Parathyroid adenoma (tissue), 2 donors: ENCODE measurements around the gene REEP1.

ENCODE experiments used
- H2AFZ ChIP-seq: fragments of 300-600 bp; sonication (generic); one replicate; pipeline ENCODE4 v1.7.0; 2017; ENCODE audit warnings: antibody characterized with exemption, mild to moderate bottlenecking
- H3K27ac ChIP-seq: fragments of 300-600 bp; sonication (generic); one replicate; pipeline ENCODE4 v1.7.0; 2017
- H3K27me3 ChIP-seq: fragments of 300-600 bp; sonication (generic); one replicate; pipeline ENCODE4 v1.7.0; 2017; ENCODE audit warnings: low read length; ENCODE audit not compliant: control insufficient read depth, insufficient read depth
- H3K36me3 ChIP-seq: fragments of 300-600 bp; sonication (generic); one replicate; pipeline ENCODE4 v1.7.0; 2017; ENCODE audit warnings: low read length; ENCODE audit not compliant: control insufficient read depth, insufficient read depth
- H3K4me1 ChIP-seq: fragments of 300-600 bp; sonication (generic); one replicate; pipeline ENCODE4 v1.7.0; 2017; ENCODE audit warnings: control low read depth
- H3K4me2 ChIP-seq: fragments of 300-600 bp; sonication (generic); one replicate; pipeline ENCODE4 v1.7.0; 2017; ENCODE audit warnings: low read length
- H3K4me3 ChIP-seq: fragments of 300-600 bp; sonication (generic); one replicate; pipeline ENCODE4 v1.7.0; 2017; ENCODE audit warnings: low read depth, low read length
- H3K79me2 ChIP-seq: fragments of 300-600 bp; sonication (generic); one replicate; pipeline ENCODE4 v1.7.0; 2017; ENCODE audit warnings: control low read depth
- H3K9ac ChIP-seq: fragments of 300-600 bp; sonication (generic); one replicate; pipeline ENCODE4 v1.7.0; 2017; ENCODE audit warnings: mild to moderate bottlenecking
- H3K9me3 ChIP-seq: fragments of 300-600 bp; sonication (generic); one replicate; pipeline ENCODE4 v1.7.0; 2017; ENCODE audit warnings: low read length; ENCODE audit not compliant: control insufficient read depth
- CTCF ChIP-seq: fragments of 300-600 bp; sonication (generic); IDR thresholded peaks from one replicate; pipeline ENCODE4 v1.7.0; 2017; ENCODE audit warnings: antibody characterized with exemption, mild to moderate bottlenecking
- donor health status: primary hyperparathyroidism.

REEP1 gene

DNA sequence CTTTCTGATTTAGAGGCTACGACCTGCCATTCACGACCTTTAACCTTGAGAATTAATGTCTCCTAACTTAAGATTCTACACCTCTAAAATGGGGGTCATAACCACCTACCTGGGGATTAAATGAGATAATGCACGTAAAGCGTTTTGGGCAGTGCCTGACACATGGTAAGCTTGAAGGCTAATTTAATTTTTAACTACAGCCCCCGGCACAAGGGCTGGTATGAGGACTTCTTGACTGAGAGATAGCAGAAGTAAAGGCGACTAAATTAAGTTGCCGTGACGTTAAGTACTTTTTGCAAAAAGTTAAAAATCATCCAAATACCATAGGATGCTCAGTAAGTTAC, 137.6 kb downstream of the REEP1 start:
- H3K4me3 ChIP-seq: peak overlapping the region; percentile 98
- no peaks in the 10 kb centered on the region for H3K36me3 ChIP-seq
- TF ChIP-seq CTCF: no peak
- H3K27me3 ChIP-seq: no peaks in the 10 kb centered on the region
- peak overlapping the region; percentile 98 for H2AFZ ChIP-seq
- H3K9ac ChIP-seq: peak overlapping the region; percentile 49
- H3K4me2 ChIP-seq: peak overlapping the region; percentile 96
- peaks cover 3% of the 10 kb centered on the region for H3K79me2 ChIP-seq
- H3K27ac ChIP-seq: peak overlapping the region; percentile 74
- H3K4me1 ChIP-seq: no peaks in the 10 kb centered on the region
- no peaks in the 10 kb centered on the region for H3K9me3 ChIP-seq

- Histone ChIP-seq H3K79me2 (peaks cover 25% of the 10 kb centered on the region), H3K4me3 (peak overlapping the region; percentile 98), H3K9me3 (no peaks in the 10 kb centered on the region), H2AFZ (peak overlapping the region; percentile 96), H3K4me2 (peak overlapping the region; percentile 97), H3K9ac (no peak overlapping the region), H3K4me1 (peaks cover 15% of the 10 kb centered on the region), H3K27me3 (no peaks in the 10 kb centered on the region), H3K27ac (peak overlapping the region; percentile 100), H3K36me3 (no peaks in the 10 kb centered on the region)
- no peak for TF ChIP-seq CTCF
These were observed 141.5 kb downstream of the REEP1 start for GRCh38 chr2:86195808-86196387.

DNA sequence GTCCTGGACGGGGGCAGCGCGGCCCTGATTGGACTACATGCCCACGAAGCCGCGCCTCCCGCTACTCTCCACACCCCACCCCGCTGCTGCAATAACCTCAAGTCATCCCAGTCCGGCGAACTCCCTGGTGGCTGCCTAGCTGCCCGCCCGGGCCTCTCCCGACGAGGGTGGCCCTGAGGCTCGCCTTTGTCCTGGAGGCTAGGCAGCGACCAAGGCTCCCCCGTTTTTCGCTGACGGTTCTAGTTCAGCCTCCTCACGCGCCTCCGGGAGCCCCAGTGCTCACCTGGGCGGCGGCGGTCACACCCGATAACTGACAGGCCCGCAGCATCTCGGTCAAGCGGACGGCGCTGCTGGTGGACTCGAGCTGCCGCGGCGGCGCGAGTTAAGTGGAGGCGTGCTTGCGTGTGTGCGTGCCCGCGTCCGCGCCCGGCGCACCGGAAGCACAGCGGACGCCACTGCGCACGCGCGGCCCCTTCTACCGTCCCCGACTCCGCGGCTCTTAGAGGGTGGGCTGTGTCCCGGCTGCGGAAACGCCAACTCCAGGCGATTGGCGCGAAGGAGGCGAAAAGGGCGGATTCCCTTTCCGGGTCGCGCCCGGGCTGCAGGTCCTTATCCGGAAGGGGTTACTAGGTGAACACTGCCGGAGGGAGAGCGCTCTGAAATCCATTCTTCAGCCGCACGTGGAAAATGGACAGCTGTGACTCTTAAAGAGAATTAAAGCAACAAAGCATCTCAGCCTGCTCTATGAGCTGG, 142.2 kb downstream of the REEP1 start, which contains the start of gene IMMT:
Gene IMMT (minus strand): TSS at position 408 of the 753 bp plus-strand sequence. CDS start 80 bp downstream, at position 328.
- Histone ChIP-seq H3K9ac (peak within 1 kb of the TSS; percentile 94), H3K79me2 (peaks cover 30% of the 10 kb centered on the region), H3K36me3 (no peaks in the 10 kb centered on the region), H3K4me2 (peak within 1 kb of the TSS; percentile 97), H2AFZ (peak within 1 kb of the TSS; percentile 96), H3K4me1 (peaks cover 15% of the 10 kb centered on the region), H3K27ac (peak within 1 kb of the TSS; percentile 100), H3K27me3 (no peaks in the 10 kb centered on the region), H3K9me3 (no peaks in the 10 kb centered on the region), H3K4me3 (peak within 1 kb of the TSS; percentile 98)
- no peak for TF ChIP-seq CTCF

- peaks cover 15% of the 10 kb centered on the region for H3K4me1 ChIP-seq
These were observed 142.7 kb downstream of the REEP1 start for GRCh38 chr2:86194751-86195054.

More at GRCh38 chr2:86194751-86195054, 142.7 kb downstream of the REEP1 start:
- Histone ChIP-seq H2AFZ (peak overlapping the region; percentile 96), H3K27me3 (no peaks in the 10 kb centered on the region), H3K36me3 (no peaks in the 10 kb centered on the region), H3K79me2 (peaks cover 32% of the 10 kb centered on the region), H3K27ac (peak overlapping the region; percentile 100), H3K4me2 (peak overlapping the region; percentile 97), H3K4me3 (peak overlapping the region; percentile 98), H3K9ac (no peak overlapping the region), H3K9me3 (no peaks in the 10 kb centered on the region)
- TF ChIP-seq CTCF: no peak
